GM12873 (cell line): ENCODE results near the gene TMEM164.

Source experiments
- TF ChIP-seq, protein P1 (sequence below): IDR thresholded peaks from 2 replicates; pipeline ENCODE4 v1.5.1; 2012; ENCODE audit warnings: low read depth, mild to moderate bottlenecking, moderate library complexity, low read length, control low read depth; ENCODE audit not compliant: insufficient read depth; ENCODE audit errors: missing control alignments

TMEM164 gene

DNA sequence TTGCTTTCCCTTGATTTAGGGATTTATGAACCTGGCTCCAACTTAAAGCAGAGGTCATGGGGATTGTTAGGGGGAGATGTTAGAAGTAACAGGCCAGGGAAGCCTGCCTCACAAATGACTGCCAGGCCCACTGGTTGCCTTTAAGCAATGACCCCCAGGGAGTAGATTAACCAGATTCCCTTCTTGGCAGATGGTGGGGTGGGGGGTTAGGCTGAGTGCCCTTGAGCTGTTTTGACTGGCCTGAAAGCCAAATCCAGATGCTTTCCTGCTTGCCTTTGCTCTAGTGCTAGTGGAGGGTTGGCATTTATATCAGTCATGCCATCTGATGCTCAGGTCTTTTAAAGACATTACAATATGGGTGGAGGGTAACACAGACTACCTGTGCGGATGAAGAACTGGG, 128.1 kb downstream of the TMEM164 start:
- TF ChIP-seq, protein P1, sequence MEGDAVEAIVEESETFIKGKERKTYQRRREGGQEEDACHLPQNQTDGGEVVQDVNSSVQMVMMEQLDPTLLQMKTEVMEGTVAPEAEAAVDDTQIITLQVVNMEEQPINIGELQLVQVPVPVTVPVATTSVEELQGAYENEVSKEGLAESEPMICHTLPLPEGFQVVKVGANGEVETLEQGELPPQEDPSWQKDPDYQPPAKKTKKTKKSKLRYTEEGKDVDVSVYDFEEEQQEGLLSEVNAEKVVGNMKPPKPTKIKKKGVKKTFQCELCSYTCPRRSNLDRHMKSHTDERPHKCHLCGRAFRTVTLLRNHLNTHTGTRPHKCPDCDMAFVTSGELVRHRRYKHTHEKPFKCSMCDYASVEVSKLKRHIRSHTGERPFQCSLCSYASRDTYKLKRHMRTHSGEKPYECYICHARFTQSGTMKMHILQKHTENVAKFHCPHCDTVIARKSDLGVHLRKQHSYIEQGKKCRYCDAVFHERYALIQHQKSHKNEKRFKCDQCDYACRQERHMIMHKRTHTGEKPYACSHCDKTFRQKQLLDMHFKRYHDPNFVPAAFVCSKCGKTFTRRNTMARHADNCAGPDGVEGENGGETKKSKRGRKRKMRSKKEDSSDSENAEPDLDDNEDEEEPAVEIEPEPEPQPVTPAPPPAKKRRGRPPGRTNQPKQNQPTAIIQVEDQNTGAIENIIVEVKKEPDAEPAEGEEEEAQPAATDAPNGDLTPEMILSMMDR, result no peak

DNA sequence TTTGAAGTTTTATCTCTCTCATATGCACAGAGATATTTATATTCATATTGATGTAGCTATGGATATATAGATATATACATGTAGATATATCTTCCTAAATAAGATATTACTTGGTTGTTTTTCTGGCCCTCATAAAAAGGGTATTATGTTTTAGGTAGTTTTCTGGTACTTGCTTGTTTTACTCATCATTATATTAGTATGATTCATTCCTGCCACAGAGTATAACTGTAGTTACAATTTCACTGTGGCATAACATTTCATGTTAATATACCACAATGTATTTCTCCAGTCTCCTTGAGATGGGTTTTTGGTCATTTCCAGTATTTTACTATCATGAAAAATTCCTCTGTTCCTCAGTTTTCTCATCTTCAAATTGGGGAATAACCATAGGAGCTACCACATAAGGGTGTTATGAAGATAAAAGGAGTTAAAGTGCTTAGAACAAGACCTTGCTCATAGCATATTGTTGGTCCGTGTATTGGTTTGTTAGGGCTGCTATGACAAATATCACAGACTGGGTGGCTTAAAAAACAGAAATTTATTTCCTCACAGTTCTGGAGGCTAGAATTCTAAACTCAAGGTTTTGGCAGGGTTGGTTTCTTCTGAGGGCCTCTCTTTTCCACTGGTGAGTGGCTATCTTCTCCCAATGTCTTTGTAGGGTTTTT, 129.7 kb downstream of the TMEM164 start:
- TF ChIP-seq, protein P1, result no peak

DNA sequence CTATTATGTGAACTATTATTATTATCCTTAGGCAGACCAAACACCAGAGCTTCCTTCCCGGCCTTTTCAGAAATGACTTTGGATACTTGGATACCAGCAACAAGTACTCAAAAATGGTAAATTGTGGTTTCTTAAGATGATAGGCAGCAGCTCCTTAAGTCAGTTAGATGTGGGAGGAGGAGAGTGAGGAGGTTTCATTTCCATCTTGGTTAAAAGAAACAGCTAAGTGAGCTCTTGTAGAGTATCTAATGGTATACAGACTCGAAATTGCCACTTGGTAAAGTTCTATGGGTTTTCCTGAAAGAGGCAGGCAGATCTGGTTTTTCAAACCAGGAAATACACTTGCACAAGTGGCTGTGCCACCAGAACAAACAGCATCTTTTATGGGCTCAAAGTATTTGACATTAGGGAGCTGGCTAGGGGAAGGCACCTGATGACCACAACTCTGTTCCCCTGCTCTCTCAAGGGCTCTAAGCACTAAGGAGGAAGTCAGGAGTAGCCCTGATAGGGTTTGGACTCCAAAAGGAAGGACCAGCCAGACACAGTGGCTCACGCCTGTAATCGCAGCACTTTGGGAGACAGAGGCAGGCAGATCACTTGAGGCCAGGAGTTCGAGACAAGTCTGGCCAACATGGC, 130.9 kb downstream of the TMEM164 start:
- TF ChIP-seq, protein P1, result no peak

DNA sequence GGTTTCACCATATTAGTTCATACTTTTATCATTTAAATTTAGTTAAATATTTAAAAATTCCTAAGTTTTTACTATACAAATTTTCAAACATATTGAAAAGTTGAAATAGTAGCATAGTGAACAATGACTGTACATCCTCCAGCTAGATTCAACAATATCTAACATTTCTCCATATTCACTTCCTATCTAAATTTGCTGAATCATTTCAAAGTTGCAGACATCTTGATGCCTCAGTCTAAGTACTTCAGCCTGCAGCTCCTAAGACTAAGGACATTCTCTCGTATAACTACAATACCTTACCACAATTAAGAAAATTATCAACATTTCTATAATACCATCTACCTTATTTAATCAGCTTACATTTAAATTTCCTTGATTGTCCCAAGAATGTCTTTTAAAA, 132.7 kb downstream of the TMEM164 start:
- TF ChIP-seq, protein P1, result no peak

DNA sequence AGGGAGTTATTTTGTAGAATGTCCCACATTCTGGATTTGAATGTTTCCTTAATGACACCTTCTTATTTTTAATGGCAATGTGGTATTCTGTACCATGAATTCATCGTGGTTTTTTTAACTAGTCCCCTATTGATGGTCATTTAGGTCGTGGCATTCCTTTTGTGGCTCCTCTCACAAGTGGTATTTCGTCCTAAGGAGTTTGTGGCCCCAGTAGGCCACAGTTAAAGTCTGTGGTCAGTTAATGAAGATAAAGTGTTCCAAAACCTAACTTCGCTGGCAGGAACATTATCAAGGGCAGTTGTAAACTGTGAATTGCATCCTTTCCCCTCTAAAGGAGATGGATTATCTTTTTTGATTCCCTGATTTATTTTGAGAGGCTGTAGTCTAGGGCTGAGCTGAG, 133.2 kb downstream of the TMEM164 start:
- TF ChIP-seq, protein P1, result no peak

DNA sequence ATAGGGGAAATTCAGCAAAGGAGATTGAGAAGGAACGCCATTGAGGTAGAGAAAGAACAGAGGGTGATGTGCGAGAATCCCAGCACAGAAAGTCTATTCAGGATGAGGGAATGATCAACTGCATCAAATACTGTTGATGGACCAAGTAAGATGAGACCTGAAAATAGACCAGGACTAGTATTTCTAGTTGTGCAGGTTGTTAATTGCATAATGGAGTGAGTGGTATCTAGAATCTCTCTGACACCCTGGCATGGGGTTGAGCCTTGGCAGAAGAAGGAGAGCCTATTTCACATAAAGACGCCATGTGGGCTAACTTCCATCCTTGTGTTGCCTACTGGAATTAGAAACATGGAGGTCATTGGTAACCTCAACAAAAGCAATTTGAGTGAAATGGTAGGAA, 135.6 kb downstream of the TMEM164 start:
- TF ChIP-seq, protein P1, result no peak

DNA sequence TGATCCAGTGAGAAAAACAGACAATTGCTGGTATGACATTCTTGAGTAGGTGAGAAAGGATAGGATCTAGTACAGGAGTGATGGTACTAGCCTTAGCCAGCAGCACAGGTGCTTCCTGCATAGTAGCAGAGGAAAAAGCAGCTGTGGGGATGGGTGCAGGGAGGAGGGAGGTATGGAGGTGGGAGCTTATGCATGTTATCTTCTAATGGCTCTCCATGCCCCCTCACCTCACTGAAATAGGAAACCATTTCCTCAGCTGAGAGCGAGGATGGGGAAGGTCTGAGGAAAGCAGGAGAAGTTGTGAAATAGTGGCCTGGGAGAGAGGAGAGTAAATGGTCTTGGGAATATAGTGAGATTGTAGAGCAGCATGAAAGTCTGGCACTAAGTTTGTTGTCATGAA, 136.3 kb downstream of the TMEM164 start:
- TF ChIP-seq, protein P1, result no peak
